LNCaP clone FGC (cell line): ENCODE data around the gene HOXC9.

Experiments used
- DNase-seq: peaks from one replicate; pipeline ENCODE4 v3.0.0-alpha.2; 2011; ENCODE audit warnings: low read depth
- H3K4me3 ChIP-seq: 2 replicates; pipeline ENCODE4 v1.5.1; 2011; ENCODE audit warnings: mild to moderate bottlenecking, low read depth, low read length, control low read depth
- TF ChIP-seq, protein P1 (sequence below): IDR thresholded peaks from 2 replicates; pipeline ENCODE4 v1.5.1; 2012; ENCODE audit warnings: mild to moderate bottlenecking; ENCODE audit not compliant: control insufficient read depth, insufficient read depth; ENCODE audit errors: extremely low read depth

Gene HOXC9

DNA sequence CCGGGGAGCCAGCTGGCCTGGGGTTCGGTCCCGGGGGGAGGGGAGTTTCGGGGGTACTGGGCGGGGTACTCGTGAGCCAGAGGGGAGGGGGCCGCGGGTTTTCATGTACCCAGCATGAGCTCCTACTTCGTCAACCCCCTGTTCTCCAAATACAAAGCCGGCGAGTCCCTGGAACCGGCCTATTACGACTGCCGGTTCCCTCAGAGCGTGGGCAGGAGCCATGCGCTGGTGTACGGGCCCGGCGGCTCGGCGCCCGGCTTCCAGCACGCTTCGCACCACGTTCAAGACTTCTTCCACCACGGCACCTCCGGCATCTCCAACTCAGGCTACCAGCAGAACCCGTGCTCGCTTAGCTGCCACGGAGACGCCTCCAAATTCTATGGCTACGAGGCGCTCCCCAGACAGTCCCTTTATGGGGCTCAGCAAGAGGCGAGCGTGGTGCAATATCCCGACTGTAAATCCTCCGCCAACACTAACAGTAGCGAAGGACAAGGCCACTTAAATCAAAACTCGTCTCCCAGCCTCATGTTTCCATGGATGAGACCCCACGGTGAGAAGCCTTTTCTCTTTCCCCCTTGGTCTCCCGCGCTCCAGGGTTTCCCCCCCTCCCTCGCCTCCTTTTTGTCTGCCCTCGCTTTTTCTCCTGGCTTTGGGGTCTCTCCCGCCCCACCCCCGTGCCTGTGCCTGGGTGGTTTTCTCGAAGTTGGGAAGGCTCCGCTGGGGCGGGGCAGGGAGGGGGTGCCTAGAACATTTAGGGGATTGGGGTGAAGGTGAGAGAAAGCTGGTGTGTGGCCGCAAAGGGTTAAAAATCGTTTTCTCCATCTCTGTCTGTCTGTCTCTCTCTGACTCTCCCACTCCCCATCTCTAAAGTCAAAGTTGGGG, 9.5 kb downstream of the HOXC9 start:
- TF ChIP-seq, protein P1, sequence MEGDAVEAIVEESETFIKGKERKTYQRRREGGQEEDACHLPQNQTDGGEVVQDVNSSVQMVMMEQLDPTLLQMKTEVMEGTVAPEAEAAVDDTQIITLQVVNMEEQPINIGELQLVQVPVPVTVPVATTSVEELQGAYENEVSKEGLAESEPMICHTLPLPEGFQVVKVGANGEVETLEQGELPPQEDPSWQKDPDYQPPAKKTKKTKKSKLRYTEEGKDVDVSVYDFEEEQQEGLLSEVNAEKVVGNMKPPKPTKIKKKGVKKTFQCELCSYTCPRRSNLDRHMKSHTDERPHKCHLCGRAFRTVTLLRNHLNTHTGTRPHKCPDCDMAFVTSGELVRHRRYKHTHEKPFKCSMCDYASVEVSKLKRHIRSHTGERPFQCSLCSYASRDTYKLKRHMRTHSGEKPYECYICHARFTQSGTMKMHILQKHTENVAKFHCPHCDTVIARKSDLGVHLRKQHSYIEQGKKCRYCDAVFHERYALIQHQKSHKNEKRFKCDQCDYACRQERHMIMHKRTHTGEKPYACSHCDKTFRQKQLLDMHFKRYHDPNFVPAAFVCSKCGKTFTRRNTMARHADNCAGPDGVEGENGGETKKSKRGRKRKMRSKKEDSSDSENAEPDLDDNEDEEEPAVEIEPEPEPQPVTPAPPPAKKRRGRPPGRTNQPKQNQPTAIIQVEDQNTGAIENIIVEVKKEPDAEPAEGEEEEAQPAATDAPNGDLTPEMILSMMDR, result no peak
- no peak overlapping the region for H3K4me3 ChIP-seq
- no peak for DNase-seq

DNA sequence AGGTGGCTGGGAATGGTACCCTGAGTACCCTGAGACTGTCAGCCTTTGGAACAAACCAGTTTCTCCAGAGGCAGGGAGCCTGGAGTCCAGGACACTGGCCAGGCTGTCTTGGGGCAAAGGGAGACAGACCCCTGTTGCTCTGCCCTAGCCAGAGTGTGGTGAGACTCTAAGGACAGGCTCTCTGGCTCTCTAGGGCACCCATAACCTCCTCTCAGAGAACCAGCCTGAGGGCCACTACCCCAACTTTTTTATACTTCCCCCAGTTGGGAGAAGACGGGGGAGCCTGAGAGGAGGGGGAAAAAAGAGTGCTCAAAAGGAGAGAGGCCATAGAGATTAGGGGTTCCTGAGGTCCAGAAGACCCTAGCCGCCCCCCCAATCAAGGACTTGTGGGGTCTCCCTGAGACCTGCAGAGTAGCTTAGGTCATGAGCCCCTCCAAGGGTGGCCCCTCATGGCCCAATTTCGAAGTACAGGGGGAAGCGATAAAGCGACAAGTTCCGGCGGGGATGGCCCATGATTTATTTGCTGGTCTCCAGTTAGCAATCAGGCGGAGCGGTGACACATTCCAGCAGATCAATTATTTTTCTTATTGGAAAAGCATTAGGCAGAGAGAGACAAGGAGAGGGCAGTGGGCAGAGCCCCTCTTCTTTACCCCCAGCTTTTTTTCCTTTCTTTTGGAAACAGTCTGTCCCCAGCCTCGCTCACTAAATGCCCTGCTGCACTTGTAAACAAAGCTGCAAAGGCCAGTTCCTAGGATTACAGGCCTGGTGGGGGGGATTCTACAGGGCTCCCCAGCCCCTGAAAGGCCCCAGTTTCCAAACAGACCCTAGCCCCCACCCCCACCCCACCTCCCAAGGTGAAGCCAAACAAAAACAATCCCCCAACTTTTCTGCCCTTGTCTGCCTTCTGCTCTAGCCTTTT, 10.4 kb downstream of the HOXC9 start:
- TF ChIP-seq, protein P1, result no peak
- H3K4me3 ChIP-seq, result no peak overlapping the region
- DNase-seq, result no peak

DNA sequence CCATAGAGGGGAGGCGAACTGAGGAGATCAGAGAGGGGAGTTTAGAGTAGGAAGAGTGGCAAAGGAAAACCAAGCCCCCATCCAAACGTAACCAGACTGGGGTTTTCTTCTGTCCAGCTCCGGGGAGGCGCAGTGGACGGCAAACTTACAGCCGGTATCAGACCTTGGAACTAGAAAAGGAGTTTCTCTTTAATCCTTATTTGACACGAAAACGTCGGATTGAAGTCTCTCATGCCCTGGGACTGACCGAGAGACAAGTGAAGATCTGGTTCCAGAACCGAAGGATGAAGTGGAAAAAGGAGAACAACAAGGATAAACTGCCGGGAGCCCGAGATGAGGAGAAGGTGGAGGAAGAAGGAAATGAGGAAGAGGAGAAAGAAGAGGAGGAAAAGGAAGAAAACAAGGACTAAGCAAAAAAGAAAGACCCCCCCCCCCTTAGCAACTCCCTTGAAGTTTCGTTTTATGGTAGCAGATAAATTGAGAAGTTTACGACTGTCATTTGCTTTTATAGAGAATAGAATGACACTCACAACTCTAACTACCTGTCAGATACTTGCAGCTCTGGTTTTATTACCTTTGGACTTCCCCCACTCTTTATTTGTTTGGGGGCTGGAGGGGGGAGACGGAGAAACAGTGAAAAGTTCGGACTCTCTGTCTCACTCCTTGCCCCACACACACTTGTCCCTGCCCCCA, 11.2 kb downstream of the HOXC9 start:
- TF ChIP-seq, protein P1, result no peak
- H3K4me3 ChIP-seq, result no peak overlapping the region
- DNase-seq, result no peak

DNA sequence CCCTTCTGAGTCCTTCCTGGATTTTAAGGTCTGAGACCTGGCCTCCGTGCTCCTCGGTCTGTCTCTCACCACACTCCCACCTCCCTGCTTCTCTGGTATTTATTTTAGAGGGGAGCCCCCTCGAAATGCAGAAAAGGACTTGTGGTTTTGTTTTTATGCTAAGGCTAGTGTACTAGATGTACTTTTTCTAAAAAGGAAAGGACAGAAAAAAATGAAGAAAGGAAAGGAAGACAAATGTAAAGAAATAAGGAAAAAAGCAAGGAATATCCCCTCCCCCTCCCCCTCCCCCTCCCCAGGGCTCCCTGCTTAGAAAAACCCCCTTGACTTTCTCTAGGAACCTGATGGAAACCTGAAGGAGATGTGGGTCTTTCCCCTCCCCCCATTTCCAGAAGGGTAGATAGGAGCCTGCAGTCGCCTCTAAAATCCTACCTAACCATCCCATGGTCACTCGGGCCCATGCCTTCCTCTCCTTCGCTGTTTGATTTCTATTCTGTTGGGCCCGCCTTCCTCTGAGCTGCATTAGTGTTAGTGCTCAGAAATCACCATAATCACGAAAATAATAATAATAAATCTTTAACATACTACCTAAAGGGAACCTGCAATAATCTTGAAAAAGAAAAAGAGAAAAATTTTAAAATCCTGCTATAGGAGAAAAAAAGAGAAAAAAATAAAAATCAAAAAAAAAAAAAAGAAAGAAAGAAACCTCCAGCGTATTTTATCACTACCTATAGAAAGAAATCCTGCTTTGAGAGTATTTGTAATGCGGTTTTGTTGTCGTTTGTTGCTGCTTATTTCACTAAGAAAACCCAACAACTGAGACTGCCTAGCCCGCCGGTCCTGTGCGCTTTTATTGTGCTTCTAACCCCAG, 11.9 kb downstream of the HOXC9 start:
- TF ChIP-seq, protein P1, result no peak
- H3K4me3 ChIP-seq, result no peak overlapping the region
- DNase-seq, result no peak

DNA sequence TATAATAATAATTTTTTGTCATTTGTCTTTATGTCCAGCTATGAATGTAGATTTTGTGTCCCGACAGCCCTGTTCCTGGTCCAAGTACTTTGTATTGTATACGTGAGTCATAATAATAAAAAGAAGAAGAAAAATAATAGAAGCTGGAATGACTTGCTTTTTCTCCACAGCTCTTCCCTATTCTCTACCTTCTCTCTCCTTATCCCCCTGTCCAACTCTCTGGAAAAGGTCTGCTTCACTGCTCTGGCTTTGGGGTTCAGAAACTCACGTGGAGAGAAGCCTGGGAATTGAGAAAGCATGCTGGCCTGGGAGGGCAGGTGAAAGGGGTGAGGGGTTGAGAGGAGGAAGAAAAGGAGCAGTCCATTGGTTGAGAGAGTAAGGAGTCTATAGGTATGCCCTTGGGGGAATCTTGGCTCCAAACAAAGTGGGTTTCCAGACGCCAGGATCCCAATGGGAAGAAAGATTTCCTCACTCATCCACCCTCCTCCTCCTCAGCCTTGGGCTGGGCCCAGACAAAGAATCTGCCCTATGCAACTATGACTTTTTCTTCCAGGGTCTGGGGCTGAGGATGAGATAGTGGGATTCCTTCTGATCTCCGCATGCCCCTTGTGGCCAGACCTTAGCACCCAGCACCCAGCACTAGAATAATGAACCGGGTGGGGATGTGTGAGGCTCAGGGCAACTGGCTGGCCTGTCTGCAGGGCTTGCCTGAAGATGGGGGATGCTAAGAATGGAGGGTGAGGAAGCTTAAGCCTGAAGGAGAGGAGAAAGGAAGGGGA, 12.9 kb downstream of the HOXC9 start:
- TF ChIP-seq, protein P1, result no peak
- no peak for DNase-seq
- H3K4me3 ChIP-seq, result no peak overlapping the region
